Measurements from ENCODE around the gene ODC1.
"Not testable (repeated sequence)": the region's sequence is repeated elsewhere in the genome, so short reads cannot be mapped to it uniquely, and the experiment has no call there.

Gene ODC1

GRCh38 chr2:10478298-10478625 lies 30.1 kb upstream of the ODC1 start:
- DNase-seq (ENCODE audit: low read depth in 2 of 2): no peak

GRCh38 chr2:10477443-10478297 lies 29.5 kb upstream of the ODC1 start:
- no peak for DNase-seq (ENCODE audit: low read depth in 2 of 2)

GRCh38 chr2:10476723-10477442 lies 28.8 kb upstream of the ODC1 start:
- DNase-seq (ENCODE audit: low read depth in 2 of 2): no peak

GRCh38 chr2:10475811-10476660 lies 27.9 kb upstream of the ODC1 start:
- DNase-seq (ENCODE audit: low read depth in 2 of 2): no peak

DNA sequence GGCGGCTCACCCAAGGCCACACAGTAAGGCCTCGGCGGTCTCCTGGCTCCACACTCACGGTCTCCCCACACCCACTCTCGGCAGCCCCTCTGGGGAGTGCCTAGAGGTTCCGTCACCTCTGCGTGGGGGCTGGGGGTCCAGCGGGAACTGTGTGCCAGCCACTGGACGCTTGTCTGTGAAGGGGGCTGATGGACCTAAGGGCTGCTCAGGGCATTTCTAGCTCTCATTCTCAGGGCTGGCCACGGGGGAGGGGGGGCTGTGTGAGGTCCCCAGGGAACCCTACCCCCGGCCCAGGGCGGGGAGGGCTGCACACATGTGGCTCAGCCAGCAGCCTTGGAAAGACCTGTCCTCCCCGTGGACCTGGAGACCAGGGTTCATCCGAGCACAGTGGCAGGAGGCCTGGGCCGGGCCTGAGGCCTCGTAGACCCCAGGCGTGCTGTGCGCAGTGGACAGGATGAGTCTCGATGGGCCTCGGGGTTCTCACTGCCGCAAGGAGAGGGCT lies 27.1 kb upstream of the ODC1 start:
- no peak for DNase-seq (ENCODE audit: low read depth in 2 of 2)

DNA sequence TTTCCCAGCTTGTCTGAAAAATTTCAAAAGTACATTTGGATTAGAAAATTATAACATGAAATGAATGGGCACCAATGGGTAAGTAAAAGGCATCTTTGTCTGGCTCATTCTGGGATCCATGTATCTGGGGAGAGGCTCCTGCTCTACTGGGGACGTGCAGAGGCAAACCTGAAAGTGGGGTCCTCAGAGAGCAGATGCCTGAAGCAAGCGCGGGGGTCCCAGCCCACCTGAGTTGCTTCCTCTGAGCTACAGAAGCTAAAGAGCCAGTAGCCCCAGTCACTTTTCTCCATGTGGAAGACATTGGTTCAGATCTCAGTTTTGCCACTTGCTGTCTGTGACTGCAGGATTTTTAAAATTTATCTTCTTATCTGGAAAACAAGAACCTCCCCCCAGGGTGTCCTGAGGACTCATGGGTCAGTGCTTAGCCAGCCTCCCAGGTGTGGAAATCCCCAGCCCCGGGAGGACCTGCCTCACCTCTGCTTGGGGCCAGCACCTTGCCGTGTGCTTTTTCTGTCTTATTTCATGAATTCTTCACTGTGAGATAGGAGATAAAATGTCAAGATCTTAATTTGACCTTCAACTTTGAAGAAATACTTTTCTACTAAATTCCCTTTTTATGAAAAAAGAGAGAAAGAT lies 25.1 kb upstream of the ODC1 start:
- no peak for DNase-seq (ENCODE audit: low read depth in 2 of 2)

DNA sequence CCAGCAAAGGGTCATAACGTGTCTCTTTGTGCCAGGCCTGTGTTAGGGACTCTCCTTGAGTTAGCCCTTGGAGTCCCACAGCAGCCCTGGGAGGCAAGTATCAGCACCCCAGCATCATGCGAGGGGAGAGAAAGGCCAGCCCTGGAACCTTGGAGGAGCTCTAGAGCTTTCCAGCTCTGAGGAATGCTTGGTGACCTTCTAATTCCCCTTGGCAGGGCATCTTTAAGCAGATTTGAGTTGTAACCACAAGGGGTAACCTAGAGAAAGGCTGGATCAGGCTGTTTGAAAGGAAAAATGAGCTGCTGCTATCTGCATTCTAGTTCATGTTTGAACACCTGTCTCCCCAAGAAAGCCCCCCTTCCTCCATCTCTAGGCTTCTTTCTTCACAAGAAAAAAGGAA lies 23.8 kb upstream of the ODC1 start:
- no peak for DNase-seq (ENCODE audit: low read depth in 2 of 2)

GRCh38 chr2:10471046-10471571 lies 23.0 kb upstream of the ODC1 start:
- DNase-seq (ENCODE audit: low read depth in 2 of 2): no peak

DNA sequence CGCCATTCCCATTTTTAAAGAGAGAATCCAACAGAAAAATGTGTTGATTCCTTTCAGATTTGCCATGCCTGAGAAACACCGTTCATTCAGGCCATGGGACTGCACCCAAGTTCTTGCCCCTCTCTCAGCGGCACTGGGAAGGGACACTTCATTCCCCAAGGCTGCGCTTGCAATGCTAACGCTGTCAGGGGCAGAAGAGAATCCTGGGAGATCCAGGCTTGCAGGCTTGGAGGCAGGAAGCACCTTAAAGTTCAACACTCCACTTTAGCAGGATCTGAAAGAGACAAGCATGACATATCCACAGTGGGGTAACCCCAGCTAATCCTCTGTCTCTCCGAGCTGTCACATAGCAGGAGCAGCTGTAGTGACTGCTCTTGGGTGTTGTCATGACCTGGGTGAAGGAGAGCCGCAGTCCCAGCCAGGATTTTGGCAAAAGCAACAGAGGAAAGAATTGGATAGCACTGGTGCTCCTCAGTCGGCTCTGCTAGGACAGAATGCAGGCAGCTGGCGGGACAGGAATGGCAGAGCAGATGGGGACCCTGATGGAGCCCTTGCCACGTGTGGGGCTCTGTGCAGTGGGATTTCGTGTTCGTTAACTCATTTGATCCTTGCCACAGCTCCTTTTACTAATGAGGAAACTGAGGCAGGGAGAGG lies 22.0 kb upstream of the ODC1 start:
- no peak for DNase-seq (ENCODE audit: low read depth in 2 of 2)

DNA sequence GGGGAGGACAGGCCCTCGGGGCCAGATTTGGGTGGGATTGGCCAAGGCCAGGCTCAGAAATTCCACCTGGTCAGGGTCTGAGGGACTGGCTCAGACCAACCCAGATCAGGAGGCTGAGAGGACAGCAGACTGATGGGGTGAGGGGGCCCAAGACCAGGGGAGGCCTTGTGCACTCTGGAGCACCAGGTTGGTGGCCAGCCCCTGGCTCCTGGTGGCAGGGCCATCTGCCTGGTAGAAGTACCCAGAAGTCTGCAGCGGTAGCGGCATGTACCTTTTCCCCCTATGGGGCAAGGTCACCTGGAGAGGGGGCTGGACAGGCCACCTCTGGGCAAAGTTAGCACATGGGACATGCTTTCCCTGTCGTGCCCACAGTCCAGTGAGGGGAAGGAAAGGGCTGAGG lies 21.2 kb upstream of the ODC1 start:
- DNase-seq (ENCODE audit: low read depth in 2 of 2): no peak

GRCh38 chr2:10467401-10467800 lies 19.3 kb upstream of the ODC1 start:
- DNase-seq (ENCODE audit: low read depth in 2 of 2): no peak

DNA sequence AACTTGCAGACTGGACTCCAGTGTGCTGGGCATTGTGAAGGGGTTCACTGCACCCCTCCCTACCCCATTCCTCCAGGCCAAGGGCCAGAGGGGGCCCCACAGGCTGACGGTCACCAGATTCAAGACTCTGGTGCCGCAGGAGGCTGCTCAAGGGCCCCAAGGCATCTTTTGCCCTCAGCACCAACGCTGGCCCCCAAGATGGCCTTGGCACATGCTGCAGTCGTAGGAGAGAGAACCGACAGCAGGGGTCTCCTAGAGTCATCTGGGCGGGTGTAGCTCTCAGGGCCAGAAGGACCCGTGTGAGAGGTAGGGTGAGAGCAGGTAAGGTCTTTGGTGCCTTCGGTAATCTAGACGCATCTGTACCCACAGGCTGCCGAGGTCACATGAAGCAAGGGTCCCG lies 18.7 kb upstream of the ODC1 start:
- DNase-seq (ENCODE audit: low read depth in 2 of 2): no peak

GRCh38 chr2:10465910-10466309 lies 17.8 kb upstream of the ODC1 start:
- DNase-seq (ENCODE audit: low read depth in 2 of 2): no peak

DNA sequence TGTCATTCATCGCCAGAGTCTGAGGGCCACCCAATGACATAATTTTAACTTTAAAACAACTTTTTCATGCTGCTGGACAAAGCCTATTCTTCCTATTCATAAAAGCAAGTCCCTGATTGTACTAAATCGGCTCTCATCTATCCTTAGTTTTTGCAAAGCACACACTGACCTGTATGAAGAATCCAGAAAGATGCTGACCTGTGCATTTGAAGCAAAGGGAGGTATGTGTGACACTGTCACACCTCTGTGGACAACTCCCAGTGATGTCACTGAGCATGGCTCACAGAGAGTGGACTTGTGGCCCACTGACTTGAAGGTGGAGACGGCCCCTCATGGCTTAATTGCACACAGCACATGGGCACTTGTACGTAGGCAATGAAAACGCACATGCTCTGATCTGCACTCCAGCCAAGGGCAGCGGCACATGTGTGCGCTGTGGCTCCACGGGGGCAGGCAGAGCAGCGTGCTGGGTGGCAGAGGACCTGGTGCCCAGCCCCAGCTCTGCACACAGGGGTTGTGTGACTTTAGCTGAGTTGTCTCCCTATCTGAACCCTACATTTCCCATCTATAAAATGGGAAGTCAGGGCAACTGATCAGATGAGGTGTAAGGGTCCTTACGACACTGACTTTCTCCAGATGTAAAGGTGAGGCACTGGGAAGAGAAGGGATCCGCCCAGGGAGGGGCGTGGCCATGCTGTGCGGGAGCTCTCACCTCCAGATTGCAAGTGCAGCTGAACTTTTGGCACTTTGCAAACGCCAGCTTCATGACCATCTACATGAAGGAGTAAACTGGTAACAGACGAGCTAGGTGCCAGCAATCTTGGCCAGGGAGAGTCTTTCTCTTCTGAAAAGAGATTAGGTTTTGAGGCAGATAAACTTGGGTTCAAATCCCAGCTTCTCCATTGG lies 14.3 kb upstream of the ODC1 start:
- no peak for DNase-seq (ENCODE audit: low read depth in 2 of 2)

- no peak for DNase-seq (ENCODE audit: low read depth in 2 of 2)
These were observed 12.3 kb upstream of the ODC1 start for GRCh38 chr2:10460366-10460796.

- DNase-seq (ENCODE audit: low read depth in 2 of 2): no peak
These were observed 9.9 kb upstream of the ODC1 start for GRCh38 chr2:10457846-10458598.

DNA sequence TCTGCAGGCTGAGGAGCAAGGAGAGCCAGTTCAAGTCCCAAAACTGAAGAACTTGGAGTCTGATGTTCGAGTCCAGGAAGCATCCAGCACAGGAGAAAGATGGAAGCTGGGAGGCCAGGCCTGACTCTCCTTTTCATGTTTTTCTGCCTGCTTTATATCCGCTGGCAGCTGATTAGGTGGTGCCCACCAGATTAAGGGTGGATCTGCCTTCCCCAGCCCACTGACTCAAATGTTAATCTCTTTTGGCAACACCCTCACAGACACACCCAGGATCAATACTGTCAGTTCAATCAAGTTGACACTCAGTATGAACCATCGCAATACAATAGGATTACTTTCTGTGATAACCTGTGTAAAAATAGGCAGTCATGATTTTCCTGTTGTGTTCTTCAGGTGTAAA lies 9.1 kb upstream of the ODC1 start:
- DNase-seq (ENCODE audit: low read depth in 2 of 2): not testable (repeated sequence)

DNA sequence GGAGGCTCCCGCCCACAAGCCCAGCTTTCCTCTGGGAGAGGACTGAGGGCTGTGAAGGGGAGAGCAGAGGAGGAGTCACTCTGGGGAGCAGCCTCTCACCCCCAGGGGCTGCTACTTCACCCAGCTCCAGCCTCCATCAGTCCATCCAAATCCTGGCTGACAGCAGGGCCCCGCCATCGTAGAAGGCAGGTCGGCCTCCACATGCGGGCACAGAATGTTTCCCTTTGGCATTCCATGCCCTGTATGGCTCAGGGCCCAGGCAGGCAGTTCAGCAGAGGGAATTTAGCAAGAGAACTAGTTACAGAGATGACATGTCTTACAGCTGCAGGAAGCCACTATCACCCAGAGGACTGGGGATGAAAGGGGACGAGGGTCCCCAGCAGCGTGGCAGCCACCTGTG lies 6.4 kb upstream of the ODC1 start:
- DNase-seq (ENCODE audit: low read depth in 2 of 2): no peak

DNA sequence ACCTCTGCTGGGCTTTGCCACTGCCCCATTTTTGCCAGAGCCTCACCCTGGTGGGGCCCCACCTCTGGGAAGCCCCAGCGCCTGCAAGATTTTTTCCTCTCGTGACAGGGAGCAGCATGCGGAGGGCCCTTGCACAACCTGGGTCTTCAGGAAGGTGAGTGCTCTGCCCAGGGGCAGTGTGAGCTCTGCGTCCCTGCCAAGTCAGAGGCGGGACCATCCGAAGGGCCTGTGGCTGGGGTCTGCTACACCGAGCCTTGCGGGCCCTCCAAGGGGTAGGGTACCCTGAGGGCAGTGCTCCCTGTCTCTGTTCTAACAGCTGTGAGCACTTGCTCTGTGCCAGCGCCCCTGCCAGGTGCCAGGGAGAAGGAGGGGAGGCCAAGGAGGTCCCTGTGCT lies 5.8 kb upstream of the ODC1 start:
- no peak for DNase-seq (ENCODE audit: low read depth in 2 of 2)

All from stimulated activated CD8-positive, alpha-beta memory T cell treated with anti-CD3 and anti-CD28 coated beads, Interleukin-2, amount 100 ng/mL, for 48 hours (primary cell).